ENCODE results near the gene ITPRIPL2. TPM values are rescaled to one million over a fixed set of nuclear protein-coding genes. Genes with fewer than 3 reads are reported as not detected.

Gene ITPRIPL2
- polyA plus RNA-seq, 1 donor (not counting 4 experiments of a cell fraction or from before 2014, with no cell fraction given) = 5.9 TPM

GRCh38 chr16:19073863-19074262 is 39.9 kb upstream of the ITPRIPL2 start:
- DNase-seq (ENCODE audit: low read depth, low spot score) (no peak), FAIRE-seq (no peak)
- TF ChIP-seq, protein P1, sequence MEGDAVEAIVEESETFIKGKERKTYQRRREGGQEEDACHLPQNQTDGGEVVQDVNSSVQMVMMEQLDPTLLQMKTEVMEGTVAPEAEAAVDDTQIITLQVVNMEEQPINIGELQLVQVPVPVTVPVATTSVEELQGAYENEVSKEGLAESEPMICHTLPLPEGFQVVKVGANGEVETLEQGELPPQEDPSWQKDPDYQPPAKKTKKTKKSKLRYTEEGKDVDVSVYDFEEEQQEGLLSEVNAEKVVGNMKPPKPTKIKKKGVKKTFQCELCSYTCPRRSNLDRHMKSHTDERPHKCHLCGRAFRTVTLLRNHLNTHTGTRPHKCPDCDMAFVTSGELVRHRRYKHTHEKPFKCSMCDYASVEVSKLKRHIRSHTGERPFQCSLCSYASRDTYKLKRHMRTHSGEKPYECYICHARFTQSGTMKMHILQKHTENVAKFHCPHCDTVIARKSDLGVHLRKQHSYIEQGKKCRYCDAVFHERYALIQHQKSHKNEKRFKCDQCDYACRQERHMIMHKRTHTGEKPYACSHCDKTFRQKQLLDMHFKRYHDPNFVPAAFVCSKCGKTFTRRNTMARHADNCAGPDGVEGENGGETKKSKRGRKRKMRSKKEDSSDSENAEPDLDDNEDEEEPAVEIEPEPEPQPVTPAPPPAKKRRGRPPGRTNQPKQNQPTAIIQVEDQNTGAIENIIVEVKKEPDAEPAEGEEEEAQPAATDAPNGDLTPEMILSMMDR (optimal IDR thresholded peaks at IDR 0.05 in 1 of 3, IDR thresholded peaks at IDR 0.05 in 1 of 3, conservative IDR thresholded peaks at IDR 0.05 in 1 of 3; ENCODE audit: extremely low read depth in 1 of 3, insufficient read depth in 2 of 3, low read length in 3 of 3) = no peak
- TF ChIP-seq EZH2 (IDR thresholded peaks at IDR 0.05; ENCODE audit: low read length) = no peak
- Histone ChIP-seq H3K4me2 (ENCODE audit: control insufficient read depth, extremely low read depth, insufficient read depth, low read depth, low read length) (no peak overlapping the region), H3K36me3 (ENCODE audit: control insufficient read depth in 2 of 2, extremely low read depth in 1 of 2, insufficient read depth in 2 of 2, low read length in 2 of 2) (peaks cover 4 to 13% of the 10 kb centered on the region in 2 experiments), H3K4me1 (ENCODE audit: control insufficient read depth, extremely low read depth, insufficient read depth, low read length) (no peaks in the 10 kb centered on the region), H3K79me2 (ENCODE audit: control insufficient read depth, insufficient read depth, low read length) (no peaks in the 10 kb centered on the region), H3K27ac (ENCODE audit: control insufficient read depth, insufficient read depth, low read length) (no peak overlapping the region), H3K9ac (ENCODE audit: control insufficient read depth, extremely low read depth, insufficient read depth, low read length) (no peak overlapping the region), H3K4me3 (ENCODE audit: control insufficient read depth in 2 of 3, extremely low read depth in 1 of 3, insufficient read depth in 2 of 3, low read depth in 1 of 3, low read length in 3 of 3) (no peak overlapping the region), H3K9me1 (ENCODE audit: control insufficient read depth, extremely low read depth, insufficient read depth, low read length) (no peaks in the 10 kb centered on the region), H2AFZ (ENCODE audit: control insufficient read depth, low read length) (no peak overlapping the region), H3K27me3 (ENCODE audit: control insufficient read depth, extremely low read depth, insufficient read depth, low read length) (no peaks in the 10 kb centered on the region), H3K9me3 (ENCODE audit: control insufficient read depth, low read depth, low read length) (no peaks in the 10 kb centered on the region), H4K20me1 (ENCODE audit: control insufficient read depth, extremely low read depth, insufficient read depth, low read length) (no peaks in the 10 kb centered on the region)
- dilution Hi-C loops (cut with MboI; ENCODE audit: extremely low pct_ligation_motif_present, low sequenced_read_pairs) = no loop called here

DNA sequence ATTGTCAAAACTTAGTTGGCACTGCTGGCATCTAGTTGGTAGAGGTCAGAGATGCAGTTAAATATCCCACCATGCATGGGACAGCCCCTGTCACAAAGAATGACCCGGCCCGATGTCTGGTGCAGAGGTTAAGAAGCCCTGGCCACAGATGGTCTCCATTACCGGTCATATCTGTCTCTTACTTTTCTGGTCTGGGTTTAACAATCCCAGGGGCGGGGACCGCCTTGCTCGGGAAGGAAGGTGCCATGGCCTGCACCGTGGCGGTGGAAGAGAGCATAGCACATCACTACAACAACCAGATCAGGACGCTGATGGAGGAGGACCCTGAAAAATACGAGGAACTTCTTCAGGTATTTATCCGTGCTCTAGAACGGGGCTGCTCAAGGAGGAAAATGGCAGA is 38.3 kb upstream of the ITPRIPL2 start:
- H3K4me3 ChIP-seq (ENCODE audit: control insufficient read depth in 2 of 3, extremely low read depth in 1 of 3, insufficient read depth in 2 of 3, low read depth in 1 of 3, low read length in 3 of 3) = no peak overlapping the region
- no peaks in the 10 kb centered on the region for H3K79me2 ChIP-seq (ENCODE audit: control insufficient read depth, insufficient read depth, low read length)
- no peak overlapping the region for H3K9ac ChIP-seq (ENCODE audit: control insufficient read depth, extremely low read depth, insufficient read depth, low read length)
- H3K27ac ChIP-seq (ENCODE audit: control insufficient read depth, insufficient read depth, low read length) = no peak overlapping the region
- H3K9me1 ChIP-seq (ENCODE audit: control insufficient read depth, extremely low read depth, insufficient read depth, low read length) = no peaks in the 10 kb centered on the region
- H2AFZ ChIP-seq (ENCODE audit: control insufficient read depth, low read length) = no peak overlapping the region
- dilution Hi-C loops (cut with MboI; ENCODE audit: extremely low pct_ligation_motif_present, low sequenced_read_pairs) = no loop called here
- H3K4me1 ChIP-seq (ENCODE audit: control insufficient read depth, extremely low read depth, insufficient read depth, low read length) = no peaks in the 10 kb centered on the region
- H3K4me2 ChIP-seq (ENCODE audit: control insufficient read depth, extremely low read depth, insufficient read depth, low read depth, low read length) = no peak overlapping the region
- H3K27me3 ChIP-seq (ENCODE audit: control insufficient read depth, extremely low read depth, insufficient read depth, low read length) = no peaks in the 10 kb centered on the region
- H3K9me3 ChIP-seq (ENCODE audit: control insufficient read depth, low read depth, low read length) = no peaks in the 10 kb centered on the region
- TF ChIP-seq, protein P1 (optimal IDR thresholded peaks at IDR 0.05 in 1 of 3, IDR thresholded peaks at IDR 0.05 in 1 of 3, conservative IDR thresholded peaks at IDR 0.05 in 1 of 3; ENCODE audit: extremely low read depth in 1 of 3, insufficient read depth in 2 of 3, low read length in 3 of 3) = no peak
- TF ChIP-seq EZH2 (IDR thresholded peaks at IDR 0.05; ENCODE audit: low read length) = no peak
- DNase-seq (ENCODE audit: low read depth, low spot score) = no peak
- FAIRE-seq = no peak
- no peaks in the 10 kb centered on the region for H4K20me1 ChIP-seq (ENCODE audit: control insufficient read depth, extremely low read depth, insufficient read depth, low read length)
- H3K36me3 ChIP-seq (ENCODE audit: control insufficient read depth in 2 of 2, extremely low read depth in 1 of 2, insufficient read depth in 2 of 2, low read length in 2 of 2) = peaks cover 4 to 16% of the 10 kb centered on the region in 2 experiments
